OCI-LY3 (cell line): Measurements from ENCODE around the gene EMILIN3.

ENCODE experiments used
- EZH2phosphoT487 ChIP-seq: fragments of 200-600 bp; shearing (Covaris generic); IDR thresholded peaks from 2 replicates; pipeline ENCODE4 v1.6.1; 2018; ENCODE audit warnings: antibody characterized with exemption, mixed run types, low read depth
- TF ChIP-seq, protein P1 (sequence below): fragments of 200-600, 300-600 bp; sonication (generic); IDR thresholded peaks from 2 replicates; pipeline ENCODE4 v1.5.1; 2014; ENCODE audit warnings: antibody characterized with exemption, low read length, low read depth

DNA sequence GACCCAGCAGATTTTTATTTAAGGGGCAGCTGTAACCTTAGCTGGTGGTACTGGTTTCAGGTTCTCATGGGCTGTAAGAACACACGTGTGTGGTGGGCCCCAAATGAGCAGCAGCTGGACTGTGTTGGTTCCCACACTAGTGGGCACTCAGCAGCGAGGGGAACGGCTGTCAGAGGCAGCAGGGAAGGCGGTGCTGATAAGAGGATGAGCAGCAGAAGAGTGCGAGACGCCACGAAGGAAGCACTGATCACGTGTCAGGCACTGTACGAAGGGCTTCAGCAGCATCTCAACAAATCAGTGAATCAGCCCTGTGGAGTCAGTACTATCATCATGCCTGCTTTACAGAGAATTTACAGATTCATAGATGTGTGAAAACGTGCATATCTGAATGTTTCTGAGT, 41.0 kb upstream of the EMILIN3 start:
- TF ChIP-seq, protein P1, sequence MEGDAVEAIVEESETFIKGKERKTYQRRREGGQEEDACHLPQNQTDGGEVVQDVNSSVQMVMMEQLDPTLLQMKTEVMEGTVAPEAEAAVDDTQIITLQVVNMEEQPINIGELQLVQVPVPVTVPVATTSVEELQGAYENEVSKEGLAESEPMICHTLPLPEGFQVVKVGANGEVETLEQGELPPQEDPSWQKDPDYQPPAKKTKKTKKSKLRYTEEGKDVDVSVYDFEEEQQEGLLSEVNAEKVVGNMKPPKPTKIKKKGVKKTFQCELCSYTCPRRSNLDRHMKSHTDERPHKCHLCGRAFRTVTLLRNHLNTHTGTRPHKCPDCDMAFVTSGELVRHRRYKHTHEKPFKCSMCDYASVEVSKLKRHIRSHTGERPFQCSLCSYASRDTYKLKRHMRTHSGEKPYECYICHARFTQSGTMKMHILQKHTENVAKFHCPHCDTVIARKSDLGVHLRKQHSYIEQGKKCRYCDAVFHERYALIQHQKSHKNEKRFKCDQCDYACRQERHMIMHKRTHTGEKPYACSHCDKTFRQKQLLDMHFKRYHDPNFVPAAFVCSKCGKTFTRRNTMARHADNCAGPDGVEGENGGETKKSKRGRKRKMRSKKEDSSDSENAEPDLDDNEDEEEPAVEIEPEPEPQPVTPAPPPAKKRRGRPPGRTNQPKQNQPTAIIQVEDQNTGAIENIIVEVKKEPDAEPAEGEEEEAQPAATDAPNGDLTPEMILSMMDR, result no peak
- no peak for TF ChIP-seq EZH2phosphoT487
